ENCODE results near the gene COA5.

GRCh38 chr2:98637401-98638147 is 29.3 kb upstream of the COA5 start:
- TF ChIP-seq CTCF (IDR thresholded peaks at IDR 0.05; ENCODE audit: poor library complexity) (no peak), EZH2 (IDR thresholded peaks at IDR 0.05; ENCODE audit: borderline replicate concordance) (no peak), EZH2phosphoT487 (IDR thresholded peaks at IDR 0.05; ENCODE audit: low read depth, severe bottlenecking, unreplicated experiment) (no peak)
